Cardiac fibroblast (primary cell): ENCODE data around the gene OPCML.

Experiments used
- DNase-seq, 2 donors: peaks; one replicate each; pipeline versions ENCODE4 v3.0.0 to v3.0.0-alpha.2; 2010; ENCODE audit warnings: low read depth in 2 of 2
- H3K4me3 ChIP-seq, 2 donors: replicated peaks in 1 of 2; 1 replicate in 1 of 2; 2 replicates in 1 of 2; pipeline ENCODE4 v1.5.1; 2011; ENCODE audit warnings: low read depth in 2 of 2, low read length in 2 of 2, mild to moderate bottlenecking in 2 of 2, moderate library complexity in 1 of 2
- TF ChIP-seq, protein P1 (sequence below): IDR thresholded peaks from one replicate; pipeline ENCODE4 v1.5.1; 2011; ENCODE audit warnings: low read depth, mild to moderate bottlenecking, low read length, inconsistent platforms

Gene OPCML

DNA sequence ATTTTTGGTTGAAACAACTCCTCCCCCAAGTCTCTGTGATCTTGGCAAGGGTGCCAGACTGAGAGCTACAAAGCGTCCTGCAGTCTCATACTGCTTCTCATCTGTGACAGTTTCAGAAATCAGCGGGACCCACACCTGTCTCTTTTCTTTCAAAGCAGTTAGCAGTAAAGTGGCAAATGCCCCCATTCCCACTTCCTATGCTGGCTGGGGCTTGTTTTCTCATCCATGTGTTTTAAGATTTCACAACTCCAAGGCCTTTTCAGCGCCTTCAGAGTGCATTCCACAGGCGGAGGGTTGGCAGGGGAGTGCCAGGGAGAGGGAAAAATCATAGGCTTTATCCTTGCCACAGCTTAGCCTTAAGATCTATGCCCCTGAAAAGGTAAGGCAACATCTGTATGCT, 493.5 kb downstream of the OPCML start:
- TF ChIP-seq, protein P1, sequence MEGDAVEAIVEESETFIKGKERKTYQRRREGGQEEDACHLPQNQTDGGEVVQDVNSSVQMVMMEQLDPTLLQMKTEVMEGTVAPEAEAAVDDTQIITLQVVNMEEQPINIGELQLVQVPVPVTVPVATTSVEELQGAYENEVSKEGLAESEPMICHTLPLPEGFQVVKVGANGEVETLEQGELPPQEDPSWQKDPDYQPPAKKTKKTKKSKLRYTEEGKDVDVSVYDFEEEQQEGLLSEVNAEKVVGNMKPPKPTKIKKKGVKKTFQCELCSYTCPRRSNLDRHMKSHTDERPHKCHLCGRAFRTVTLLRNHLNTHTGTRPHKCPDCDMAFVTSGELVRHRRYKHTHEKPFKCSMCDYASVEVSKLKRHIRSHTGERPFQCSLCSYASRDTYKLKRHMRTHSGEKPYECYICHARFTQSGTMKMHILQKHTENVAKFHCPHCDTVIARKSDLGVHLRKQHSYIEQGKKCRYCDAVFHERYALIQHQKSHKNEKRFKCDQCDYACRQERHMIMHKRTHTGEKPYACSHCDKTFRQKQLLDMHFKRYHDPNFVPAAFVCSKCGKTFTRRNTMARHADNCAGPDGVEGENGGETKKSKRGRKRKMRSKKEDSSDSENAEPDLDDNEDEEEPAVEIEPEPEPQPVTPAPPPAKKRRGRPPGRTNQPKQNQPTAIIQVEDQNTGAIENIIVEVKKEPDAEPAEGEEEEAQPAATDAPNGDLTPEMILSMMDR, result no peak
- DNase-seq, result no peak
- no peak overlapping the region for H3K4me3 ChIP-seq

DNA sequence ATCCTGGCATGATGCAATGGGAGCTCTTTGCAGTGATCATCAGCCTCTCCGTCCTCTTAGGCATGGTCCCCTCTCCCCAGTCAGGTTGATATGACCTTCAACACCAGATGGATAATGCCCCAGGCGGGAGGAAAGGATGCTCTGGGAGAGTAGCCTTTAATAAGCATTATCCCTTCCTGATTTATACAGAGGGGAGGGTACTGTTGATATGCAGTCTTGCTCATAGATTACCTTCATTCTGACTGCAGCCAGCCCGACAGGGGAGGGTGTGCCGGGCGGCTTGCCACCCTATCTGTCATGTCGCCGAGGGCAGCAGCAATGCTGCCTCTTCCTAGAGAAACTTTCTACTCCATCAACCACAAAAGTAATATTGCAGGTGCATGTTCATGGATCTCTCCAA, 497.4 kb downstream of the OPCML start:
- no peak for DNase-seq
- no peak overlapping the region for H3K4me3 ChIP-seq
- TF ChIP-seq, protein P1, result no peak

DNA sequence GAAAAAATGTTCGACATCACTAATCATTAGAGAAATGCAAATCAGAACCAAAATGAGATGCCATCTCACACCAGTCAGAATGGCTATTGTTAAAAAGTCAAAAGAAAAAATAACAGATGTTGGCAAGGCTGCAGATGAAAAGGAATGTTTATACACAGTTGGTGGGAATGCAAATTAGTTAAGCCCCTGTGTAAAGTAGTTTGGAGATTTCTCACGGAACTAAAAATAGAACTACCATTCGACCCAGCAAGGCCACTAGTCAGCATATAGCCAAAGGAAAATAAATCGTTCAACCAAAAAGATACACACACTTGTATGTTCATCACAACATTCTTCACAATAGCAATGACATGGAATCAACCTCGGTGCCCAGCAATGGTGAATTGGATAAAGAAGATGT, 503.2 kb downstream of the OPCML start:
- DNase-seq, result no peak
- TF ChIP-seq, protein P1, result no peak
- no peak overlapping the region for H3K4me3 ChIP-seq

DNA sequence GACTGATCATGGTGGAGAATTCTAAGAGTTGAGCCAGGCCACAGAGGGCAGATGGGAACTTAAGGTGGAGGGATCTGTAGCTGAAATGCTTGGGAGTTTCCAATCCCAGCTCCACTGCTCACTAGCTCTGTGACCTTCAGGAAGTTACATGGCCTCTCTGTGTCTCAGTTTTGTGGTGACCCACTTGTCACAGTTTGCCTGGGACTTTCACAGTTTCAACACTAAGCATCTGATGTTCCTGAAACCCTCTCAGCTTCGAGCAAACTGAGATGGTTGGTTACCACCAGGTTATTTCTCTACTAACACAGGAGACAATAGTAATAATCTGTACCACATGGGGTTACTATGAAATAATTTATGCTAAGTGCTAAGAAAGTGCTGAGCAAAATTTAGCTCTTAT, 505.3 kb downstream of the OPCML start:
- no peak for DNase-seq
- no peak overlapping the region for H3K4me3 ChIP-seq
- TF ChIP-seq, protein P1, result no peak

GRCh38 chr11:133024301-133024700, 508.0 kb downstream of the OPCML start:
- TF ChIP-seq, protein P1, result no peak
- H3K4me3 ChIP-seq, result no peak overlapping the region
- DNase-seq, result no peak

DNA sequence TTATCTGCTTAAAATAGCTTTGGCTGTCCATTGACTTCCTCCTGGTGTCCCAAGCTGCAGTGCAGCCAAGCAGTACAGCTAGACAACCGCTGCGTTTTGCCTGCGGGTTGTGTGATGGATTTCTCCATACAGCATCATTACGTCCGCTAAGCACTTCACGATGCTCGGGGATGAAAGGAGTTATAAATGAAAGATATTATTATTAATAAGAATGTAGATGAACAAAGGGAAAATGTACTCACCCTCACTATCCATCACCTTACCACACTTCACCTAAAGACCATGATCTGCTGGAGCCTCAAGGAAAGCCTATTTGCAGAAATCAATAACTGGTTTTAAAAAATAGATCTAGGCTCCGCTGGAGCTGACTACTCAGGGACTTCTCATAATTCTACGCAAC, 509.1 kb downstream of the OPCML start:
- DNase-seq, result no peak
- TF ChIP-seq, protein P1, result no peak
- no peak overlapping the region for H3K4me3 ChIP-seq

DNA sequence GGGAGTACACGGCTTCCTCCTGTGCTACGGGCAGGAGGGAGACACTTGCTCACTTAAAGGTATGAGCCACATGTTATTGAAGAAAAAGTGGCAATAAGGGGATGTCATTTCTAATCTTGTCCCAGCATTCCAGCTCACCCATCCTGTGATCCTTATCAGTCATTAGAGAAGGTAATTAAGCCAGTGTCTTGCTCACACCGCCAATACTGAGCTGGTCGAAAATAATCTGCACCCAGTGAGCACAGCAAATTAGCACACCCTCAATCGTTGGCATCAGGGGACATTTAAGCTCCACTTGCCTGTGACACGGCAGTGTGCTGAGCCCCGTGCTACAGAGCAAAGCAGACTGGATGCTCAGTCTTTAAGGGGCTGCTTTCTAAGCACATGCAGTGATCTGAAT, 510.7 kb downstream of the OPCML start:
- TF ChIP-seq, protein P1, result no peak
- H3K4me3 ChIP-seq, result no peak overlapping the region
- DNase-seq, result no peak
